Peyer's patch (tissue), 4 donors: ENCODE results near the gene ZNF511. TPM values are rescaled to one million over a fixed set of nuclear protein-coding genes. Genes with fewer than 3 reads are reported as not detected.
A peak's percentile ranks its signal among the peaks of the same experiment; 100 is the strongest.

Experiments
- DNase-seq, 3 donors: peaks; one replicate each; pipeline ENCODE4 v3.0.0-alpha.2; 2017 to 2019
- H3K27ac ChIP-seq, 4 donors: fragments of 200-600 bp; sonication (generic); one replicate each; pipeline ENCODE4 v1.5.1; 2016 to 2019
- H3K27me3 ChIP-seq, 2 donors: fragments of 200-600 bp; sonication (generic); one replicate each; pipeline ENCODE4 v1.5.1; 2019
- H3K36me3 ChIP-seq, 3 donors: fragments of 200-600 bp; sonication (generic); one replicate each; pipeline ENCODE4 v1.5.1; 2016 to 2019
- H3K4me1 ChIP-seq, 4 donors: fragments of 200-600 bp; sonication (generic); one replicate each; pipeline ENCODE4 v1.5.1; 2016 to 2019
- H3K4me3 ChIP-seq, 4 donors: fragments of 200-600 bp; sonication (generic); 1 replicate in 3 of 4; 2 replicates in 1 of 4; pipeline ENCODE4 v1.5.1; 2016 to 2019; ENCODE audit warnings: mild to moderate bottlenecking in 1 of 4
- H3K9me3 ChIP-seq, 4 donors: fragments of 200-600 bp; sonication (generic); one replicate each; pipeline ENCODE4 v1.5.1; 2016 to 2019; ENCODE audit warnings: mild to moderate bottlenecking in 1 of 4
- POLR2A ChIP-seq, 2 donors: fragments of 450-650 bp; IDR thresholded peaks; one replicate each; pipeline ENCODE4 v1.5.1; 2017; ENCODE audit warnings: antibody characterized with exemption in 2 of 2, mild to moderate bottlenecking in 2 of 2, moderate library complexity in 2 of 2
- total RNA-seq, 4 donors: library from RNA; depleted of rRNA; stranded (reverse); fragments of >200 nt; gene quantifications; one replicate each; pipeline ENCODE4 v1.1.0, GENCODE V29; 2016
- TF ChIP-seq, protein P1 (sequence below), 6 experiments: fragments of 450-650 bp in 4 of 6; fragments of 200-600 bp in 2 of 6; sonication (generic) in 1 of 6; IDR thresholded peaks; one replicate each; pipeline ENCODE4 v1.5.1; 2017 to 2019; ENCODE audit warnings: antibody characterized with exemption in 6 of 6, mild to moderate bottlenecking in 3 of 6, moderate library complexity in 1 of 6

ZNF511 gene
- total RNA-seq, 4 donors from 2014 or later, result 25.7 to 42.9 (median 30.5) TPM

- Histone ChIP-seq H3K36me3 (peaks cover 0 to 27% (median 0%) of the 10 kb centered on the region in 3 donors), H3K27ac (peak overlapping the region; percentile 50 to 97 (median 83)), H3K9me3 (no peaks in the 10 kb centered on the region), H3K4me3 (peak overlapping the region in 2 of 4 donors; percentile 89 to 96), H3K27me3 (no peaks in the 10 kb centered on the region), H3K4me1 (peaks cover 7 to 39% (median 10%) of the 10 kb centered on the region in 4 donors)
- DNase-seq, result no peak
- TF ChIP-seq, protein P1, sequence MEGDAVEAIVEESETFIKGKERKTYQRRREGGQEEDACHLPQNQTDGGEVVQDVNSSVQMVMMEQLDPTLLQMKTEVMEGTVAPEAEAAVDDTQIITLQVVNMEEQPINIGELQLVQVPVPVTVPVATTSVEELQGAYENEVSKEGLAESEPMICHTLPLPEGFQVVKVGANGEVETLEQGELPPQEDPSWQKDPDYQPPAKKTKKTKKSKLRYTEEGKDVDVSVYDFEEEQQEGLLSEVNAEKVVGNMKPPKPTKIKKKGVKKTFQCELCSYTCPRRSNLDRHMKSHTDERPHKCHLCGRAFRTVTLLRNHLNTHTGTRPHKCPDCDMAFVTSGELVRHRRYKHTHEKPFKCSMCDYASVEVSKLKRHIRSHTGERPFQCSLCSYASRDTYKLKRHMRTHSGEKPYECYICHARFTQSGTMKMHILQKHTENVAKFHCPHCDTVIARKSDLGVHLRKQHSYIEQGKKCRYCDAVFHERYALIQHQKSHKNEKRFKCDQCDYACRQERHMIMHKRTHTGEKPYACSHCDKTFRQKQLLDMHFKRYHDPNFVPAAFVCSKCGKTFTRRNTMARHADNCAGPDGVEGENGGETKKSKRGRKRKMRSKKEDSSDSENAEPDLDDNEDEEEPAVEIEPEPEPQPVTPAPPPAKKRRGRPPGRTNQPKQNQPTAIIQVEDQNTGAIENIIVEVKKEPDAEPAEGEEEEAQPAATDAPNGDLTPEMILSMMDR (IDR thresholded peaks at IDR 0.05), result no peak
- no peak for TF ChIP-seq POLR2A (IDR thresholded peaks at IDR 0.05)
Observed at GRCh38 chr10:133358162-133358924, 49.6 kb downstream of the ZNF511 start.

DNA sequence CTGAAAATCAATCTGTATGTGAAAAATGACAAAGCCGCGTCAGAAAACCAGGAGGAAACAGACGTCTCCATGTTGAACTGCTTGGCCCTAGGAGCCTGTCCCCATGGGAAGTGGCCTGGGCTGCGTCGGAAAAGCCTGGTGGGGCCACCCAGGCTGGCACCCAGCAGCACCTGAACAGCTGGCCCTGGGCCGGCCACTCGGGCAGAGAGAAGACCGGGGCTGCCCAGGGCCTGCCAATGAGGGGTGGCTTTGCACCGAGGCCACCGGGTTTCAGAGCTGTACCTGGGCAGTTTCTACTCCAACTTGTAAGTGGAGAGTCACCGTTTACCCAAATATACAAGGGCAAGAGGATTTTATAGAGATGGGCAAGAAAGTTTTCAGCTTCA, 50.2 kb downstream of the ZNF511 start:
- DNase-seq, result no peak
- TF ChIP-seq POLR2A (IDR thresholded peaks at IDR 0.05), result no peak
- TF ChIP-seq, protein P1 (IDR thresholded peaks at IDR 0.05), result no peak
- Histone ChIP-seq H3K9me3 (no peaks in the 10 kb centered on the region), H3K27me3 (no peaks in the 10 kb centered on the region), H3K4me3 (no peak overlapping the region), H3K4me1 (peaks cover 7 to 39% (median 10%) of the 10 kb centered on the region in 4 donors), H3K36me3 (peaks cover 0 to 32% (median 0%) of the 10 kb centered on the region in 3 donors), H3K27ac (peak overlapping the region; percentile 38 to 97 (median 70))

GRCh38 chr10:133359554-133359971, 50.8 kb downstream of the ZNF511 start:
- no peak overlapping the region for H3K4me3 ChIP-seq
- no peaks in the 10 kb centered on the region for H3K27me3 ChIP-seq
- peaks cover 0 to 39% (median 0%) of the 10 kb centered on the region in 3 donors for H3K36me3 ChIP-seq
- TF ChIP-seq POLR2A (IDR thresholded peaks at IDR 0.05), result peak in 1 of 2 donors; percentile 49
- TF ChIP-seq, protein P1 (IDR thresholded peaks at IDR 0.05), result peak in 1 of 6 experiments; percentile 11
- peaks cover 7 to 43% (median 10%) of the 10 kb centered on the region in 4 donors for H3K4me1 ChIP-seq
- no peaks in the 10 kb centered on the region for H3K9me3 ChIP-seq
- peak overlapping the region in 3 of 4 donors; percentile 50 to 97 (median 90) for H3K27ac ChIP-seq
- peak; percentile 45 to 88 (median 87) for DNase-seq

DNA sequence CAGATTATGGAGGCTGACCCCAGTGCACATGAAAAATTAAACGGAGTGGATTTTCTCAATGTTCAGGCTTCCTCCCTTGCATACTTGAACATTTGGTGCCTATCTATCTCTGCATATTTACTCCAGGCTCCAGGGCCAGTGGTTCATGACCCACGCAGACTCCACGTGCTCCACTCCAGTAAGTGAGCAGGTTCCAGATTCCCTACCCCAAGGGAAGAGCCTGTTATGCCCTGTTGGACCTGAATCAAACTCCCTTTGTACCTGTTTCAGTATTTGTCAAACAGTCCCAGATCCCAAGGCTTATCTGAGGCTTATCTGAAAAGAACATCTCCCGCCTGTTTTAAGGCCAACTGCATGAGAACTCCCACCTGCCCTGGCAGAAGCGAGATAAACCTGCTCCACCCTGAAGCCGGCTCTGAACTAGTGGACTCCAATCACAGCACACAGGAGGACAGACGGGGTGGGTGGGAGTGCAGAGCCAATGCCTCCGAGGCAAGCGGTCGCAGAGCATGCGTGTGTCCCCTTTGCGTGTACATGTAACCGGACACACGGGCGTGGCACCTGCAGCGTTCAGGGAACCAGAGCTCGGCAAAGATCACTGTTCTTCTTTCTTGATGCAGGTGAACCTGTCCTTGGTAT, 51.4 kb downstream of the ZNF511 start:
- Histone ChIP-seq H3K9me3 (no peaks in the 10 kb centered on the region), H3K4me3 (no peak overlapping the region), H3K27me3 (no peaks in the 10 kb centered on the region), H3K27ac (peak overlapping the region in 3 of 4 donors; percentile 50 to 97 (median 90)), H3K36me3 (peaks cover 0 to 40% (median 0%) of the 10 kb centered on the region in 3 donors), H3K4me1 (peaks cover 7 to 48% (median 10%) of the 10 kb centered on the region in 4 donors)
- DNase-seq, result peak in 2 of 3 donors; percentile 67 to 72
- TF ChIP-seq POLR2A (IDR thresholded peaks at IDR 0.05), result no peak
- TF ChIP-seq, protein P1 (IDR thresholded peaks at IDR 0.05), result no peak

DNA sequence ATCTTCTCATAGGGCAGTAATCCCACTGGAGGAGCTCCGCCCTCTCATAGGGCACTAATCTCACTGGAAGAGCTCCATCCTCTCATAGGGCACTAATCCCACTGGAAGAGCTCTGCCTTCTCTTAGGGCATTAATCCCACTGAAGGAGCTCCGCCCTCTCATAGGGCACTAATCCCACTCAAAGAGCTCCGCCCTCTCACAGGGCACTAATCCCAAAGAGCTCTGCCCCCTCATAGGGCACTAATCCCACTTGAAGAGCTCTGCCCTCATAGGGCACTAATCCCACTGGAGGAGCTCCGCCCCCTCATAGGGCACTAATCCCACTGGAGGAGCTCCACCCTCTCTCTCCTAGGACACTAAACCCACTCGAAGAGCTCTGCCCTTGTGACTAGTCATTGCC, 52.5 kb downstream of the ZNF511 start:
- Histone ChIP-seq H3K4me1 (peaks cover 7 to 55% (median 10%) of the 10 kb centered on the region in 4 donors), H3K36me3 (peaks cover 0 to 46% (median 0%) of the 10 kb centered on the region in 3 donors), H3K27ac (peak overlapping the region in 3 of 4 donors; percentile 62 to 97 (median 90)), H3K4me3 (no peak overlapping the region), H3K27me3 (no peaks in the 10 kb centered on the region), H3K9me3 (no peaks in the 10 kb centered on the region)
- no peak for DNase-seq
- no peak for TF ChIP-seq POLR2A (IDR thresholded peaks at IDR 0.05)
- TF ChIP-seq, protein P1 (IDR thresholded peaks at IDR 0.05), result no peak
